Measurements from ENCODE around the gene KY. TPM values are rescaled to one million over a fixed set of nuclear protein-coding genes. Genes with fewer than 3 reads are reported as not detected.

KY gene
- total and polyA plus RNA-seq, 2 experiments from 2014 or later, result not detected

- TF ChIP-seq EZH2 (IDR thresholded peaks at IDR 0.05; ENCODE audit: low read depth, unreplicated experiment), result no peak
- no peak for TF ChIP-seq REST (IDR thresholded peaks at IDR 0.05; ENCODE audit: unreplicated experiment)
- no peak for TF ChIP-seq ZNF331 (CRISPR knock-in tag; IDR thresholded peaks at IDR 0.05; ENCODE audit: low read depth)
- TF ChIP-seq EZH2phosphoT487 (IDR thresholded peaks at IDR 0.05; ENCODE audit: unreplicated experiment), result no peak
- TF ChIP-seq NANOG (IDR thresholded peaks at IDR 0.05; ENCODE audit: borderline replicate concordance), result no peak
- TF ChIP-seq ZNF114 (CRISPR knock-in tag; IDR thresholded peaks at IDR 0.05), result no peak
- H3K36me3 Mint-ChIP-seq (ENCODE audit: low read depth), result no peaks in the 10 kb centered on the region
- no peak overlapping the region for H3K4me3 ChIP-seq
- no peak for ATAC-seq
- H3K4me3 Mint-ChIP-seq, result no peak overlapping the region
- no peaks in the 10 kb centered on the region for H3K79me2 ChIP-seq (replicated peaks; ENCODE audit: insufficient read depth)
- H4K20me1 ChIP-seq (replicated peaks; ENCODE audit: insufficient read depth), result no peaks in the 10 kb centered on the region
- H3K4me1 ChIP-seq (ENCODE audit: insufficient read depth), result peaks cover 9% of the 10 kb centered on the region; the same call in 1 of the 2 replicates
- no peak overlapping the region for H3K27ac ChIP-seq (ENCODE audit: low read depth)
- H3K36me3 ChIP-seq (ENCODE audit: insufficient read depth), result no peaks in the 10 kb centered on the region
- H3K4me2 ChIP-seq, result no peak overlapping the region; the same call in 1 of the 2 replicates
- no peak for DNase-seq (ENCODE audit: low spot score)
- H3K4me1 Mint-ChIP-seq, result peaks cover 20% of the 10 kb centered on the region
- H3K27ac Mint-ChIP-seq, result no peak overlapping the region
- no peaks in the 10 kb centered on the region for H3F3A ChIP-seq (replicated peaks; ENCODE audit: low read depth)
- H3K9me3 Mint-ChIP-seq, result no peaks in the 10 kb centered on the region
- peaks cover 30% of the 10 kb centered on the region for H3K27me3 ChIP-seq (ENCODE audit: insufficient read depth)
- H3K9me2 ChIP-seq (ENCODE audit: insufficient read depth), result no peaks in the 10 kb centered on the region
- no peak overlapping the region for H2AFZ ChIP-seq
- H3K27me3 Mint-ChIP-seq (ENCODE audit: insufficient read depth, low read depth, poor library complexity), result peaks cover 15% of the 10 kb centered on the region
Observed at GRCh38 chr3:134643150-134643675, 7.6 kb downstream of the KY start.

GRCh38 chr3:134642445-134643149 is 8.2 kb downstream of the KY start:
- Mint-ChIP-seq H3K36me3 (ENCODE audit: low read depth) (no peaks in the 10 kb centered on the region), H3K27me3 (ENCODE audit: insufficient read depth, low read depth, poor library complexity) (peaks cover 11% of the 10 kb centered on the region), H3K27ac (no peak overlapping the region), H3K4me1 (peaks cover 24% of the 10 kb centered on the region), H3K4me3 (no peak overlapping the region), H3K9me3 (no peaks in the 10 kb centered on the region)
- Histone ChIP-seq H3K79me2 (replicated peaks; ENCODE audit: insufficient read depth) (no peaks in the 10 kb centered on the region), H3K36me3 (ENCODE audit: insufficient read depth) (no peaks in the 10 kb centered on the region), H3K4me3 (no peak overlapping the region), H3F3A (replicated peaks; ENCODE audit: low read depth) (no peaks in the 10 kb centered on the region), H3K9me2 (ENCODE audit: insufficient read depth) (no peaks in the 10 kb centered on the region), H3K27ac (ENCODE audit: low read depth) (no peak overlapping the region), H3K27me3 (ENCODE audit: insufficient read depth) (peaks cover 24% of the 10 kb centered on the region), H3K4me1 (ENCODE audit: insufficient read depth) (peaks cover 14% of the 10 kb centered on the region; the same call in 1 of the 2 replicates), H3K4me2 (no peak overlapping the region; the same call in 1 of the 2 replicates), H4K20me1 (replicated peaks; ENCODE audit: insufficient read depth) (no peaks in the 10 kb centered on the region), H2AFZ (no peak overlapping the region)
- ATAC-seq (no peak), DNase-seq (ENCODE audit: low spot score) (no peak)
- no peak for TF ChIP-seq ZNF462 (CRISPR knock-in tag; IDR thresholded peaks at IDR 0.05)
- TF ChIP-seq STAT1 (IDR thresholded peaks at IDR 0.05; ENCODE audit: unreplicated experiment), result no peak
- no peak for TF ChIP-seq POLR2AphosphoS5 (IDR thresholded peaks at IDR 0.05; ENCODE audit: low read depth)
- TF ChIP-seq EZH2phosphoT487 (IDR thresholded peaks at IDR 0.05; ENCODE audit: unreplicated experiment), result no peak
- no peak for TF ChIP-seq NANOG (IDR thresholded peaks at IDR 0.05; ENCODE audit: borderline replicate concordance)
- TF ChIP-seq CREB1 (CRISPR knock-in tag; IDR thresholded peaks at IDR 0.05; ENCODE audit: low read depth), result no peak
- TF ChIP-seq ZNF114 (CRISPR knock-in tag; IDR thresholded peaks at IDR 0.05), result no peak
- no peak for TF ChIP-seq EZH2 (IDR thresholded peaks at IDR 0.05; ENCODE audit: low read depth, unreplicated experiment)

Measured in GM23338 (cell line).